Measurements from ENCODE around the gene INPP1.

INPP1 gene

DNA sequence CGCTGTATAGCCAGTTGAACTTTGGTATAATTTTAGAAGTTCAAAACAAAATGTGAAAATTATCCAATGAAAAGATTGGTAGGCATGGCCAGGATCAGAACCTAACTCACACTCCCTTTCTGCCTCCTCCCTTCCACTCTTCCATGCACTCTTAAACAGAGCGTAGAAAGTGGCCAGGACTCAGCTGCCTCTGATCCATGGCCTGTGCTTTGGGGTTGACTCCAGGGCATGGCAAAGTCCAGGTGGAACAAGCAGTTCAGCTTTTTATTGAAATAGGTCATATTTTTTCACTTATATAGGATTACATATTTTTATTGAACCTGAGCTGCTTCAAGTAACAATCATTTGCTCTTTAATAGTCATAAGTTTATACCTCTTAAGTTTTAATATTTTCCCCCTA, 26.2 kb downstream of the INPP1 start:
- H3K27me3 ChIP-seq (replicated peaks in 2 of 5; ENCODE audit: control insufficient read depth in 4 of 5, insufficient read depth in 5 of 5, low read length in 4 of 5), result no peaks in the 10 kb centered on the region
- H3K4me3 ChIP-seq (ENCODE audit: control insufficient read depth in 1 of 7, extremely low read depth in 1 of 7, insufficient read depth in 4 of 7, low read depth in 2 of 7, low read length in 6 of 7), result no peak overlapping the region
- no peaks in the 10 kb centered on the region for H3K4me1 ChIP-seq (ENCODE audit: control extremely low read depth in 1 of 4, control insufficient read depth in 4 of 4, insufficient read depth in 4 of 4, low read length in 3 of 4)
- H3K27ac ChIP-seq (ENCODE audit: insufficient read depth in 1 of 2, low read depth in 1 of 2, low read length in 2 of 2, poor library complexity in 1 of 2, severe bottlenecking in 2 of 2), result no peak overlapping the region
- DNase-seq, result no peak
- no peaks in the 10 kb centered on the region for H3K9me3 ChIP-seq (ENCODE audit: control extremely low read depth in 1 of 5, control insufficient read depth in 4 of 5, insufficient read depth in 2 of 5, low read depth in 1 of 5, low read length in 4 of 5)
- POLR2A ChIA-PET, result no interaction called here
- 100% methylated on average over 1 of the region's 2 CpGs for WGBS (ENCODE audit: insufficient coverage)
- CTCF ChIA-PET, result interaction anchor here (0.9 to 1.9 kb wide), 7 partner anchors 10 to 281 kb away, joined by 3 to 8 read pairs (median 4); no protein-coding TSS in a partner anchor
- peaks cover 0 to 22% (median 5%) of the 10 kb centered on the region in 4 experiments for H3K36me3 ChIP-seq (ENCODE audit: control insufficient read depth in 4 of 4, insufficient read depth in 4 of 4, low read length in 3 of 4)

DNA sequence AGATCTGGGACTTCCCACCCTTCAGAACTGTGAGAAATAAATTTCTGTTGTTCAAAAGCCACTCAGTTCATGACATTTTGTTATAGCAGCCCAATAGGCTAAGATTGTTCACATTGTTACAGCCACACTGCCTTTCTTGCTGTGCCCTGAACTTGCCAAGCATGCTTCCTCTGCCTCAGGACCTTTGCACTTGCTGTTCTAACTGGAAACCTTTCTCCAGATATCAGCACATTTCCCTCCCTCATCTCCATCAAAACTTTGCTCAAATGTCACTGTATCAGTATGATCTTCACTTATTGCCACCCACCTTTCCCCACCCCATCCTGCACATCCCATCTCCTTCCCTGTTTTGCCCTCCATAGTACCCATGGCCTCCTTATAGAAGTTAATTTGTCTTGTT, 32.7 kb downstream of the INPP1 start:
- Histone ChIP-seq H3K27ac (ENCODE audit: insufficient read depth in 1 of 2, low read depth in 1 of 2, low read length in 2 of 2, poor library complexity in 1 of 2, severe bottlenecking in 2 of 2) (no peak overlapping the region), H3K27me3 (replicated peaks in 2 of 5; ENCODE audit: control insufficient read depth in 4 of 5, insufficient read depth in 5 of 5, low read length in 4 of 5) (no peaks in the 10 kb centered on the region), H3K4me1 (ENCODE audit: control extremely low read depth in 1 of 4, control insufficient read depth in 4 of 4, insufficient read depth in 4 of 4, low read length in 3 of 4) (peaks cover 0 to 6% (median 1%) of the 10 kb centered on the region in 4 experiments), H3K4me3 (ENCODE audit: control insufficient read depth in 1 of 7, extremely low read depth in 1 of 7, insufficient read depth in 4 of 7, low read depth in 2 of 7, low read length in 6 of 7) (no peak overlapping the region), H3K9me3 (ENCODE audit: control extremely low read depth in 1 of 5, control insufficient read depth in 4 of 5, insufficient read depth in 2 of 5, low read depth in 1 of 5, low read length in 4 of 5) (no peaks in the 10 kb centered on the region), H3K36me3 (ENCODE audit: control insufficient read depth in 4 of 4, insufficient read depth in 4 of 4, low read length in 3 of 4) (peaks cover 0 to 3% (median 0%) of the 10 kb centered on the region in 4 experiments)
- ChIA-PET POLR2A (no interaction called here), CTCF (interaction anchor here (0.8 to 1.8 kb wide), 5 partner anchors 9 to 716 kb away, joined by 3 to 9 read pairs (median 3); no protein-coding TSS in a partner anchor)
- no peak for DNase-seq

DNA sequence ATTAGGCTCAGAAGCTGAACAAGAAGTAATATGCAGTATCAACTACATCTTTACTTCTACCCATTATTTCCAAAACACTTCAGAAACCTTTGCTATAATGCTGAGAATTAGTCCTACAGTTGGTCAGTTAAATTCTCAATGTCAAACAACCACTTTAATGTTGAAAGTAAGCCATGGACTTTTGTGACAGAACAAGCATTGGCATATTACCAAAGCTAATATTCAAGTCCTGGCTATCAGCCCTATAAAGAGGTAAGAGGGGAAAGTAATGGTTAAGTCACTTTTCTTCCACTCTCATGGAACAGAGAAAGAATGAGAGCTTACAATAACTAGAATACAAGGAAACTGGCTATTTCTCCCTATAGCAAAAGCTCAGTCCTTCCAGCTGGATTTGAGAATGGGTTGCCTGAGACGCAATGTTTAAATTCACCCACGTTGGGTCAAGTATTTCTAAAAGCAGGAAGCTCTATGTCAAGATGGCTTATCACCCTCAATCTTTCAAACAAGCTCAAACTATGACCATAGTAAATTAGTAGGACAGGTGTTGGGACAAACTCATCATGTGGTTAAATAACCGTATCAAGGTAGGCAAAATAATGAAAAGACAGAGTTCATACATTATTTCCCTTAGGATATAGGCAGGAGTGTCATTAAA, 33.3 kb downstream of the INPP1 start:
- no peak for DNase-seq
- Histone ChIP-seq H3K27ac (ENCODE audit: insufficient read depth in 1 of 2, low read depth in 1 of 2, low read length in 2 of 2, poor library complexity in 1 of 2, severe bottlenecking in 2 of 2) (no peak overlapping the region), H3K36me3 (ENCODE audit: control insufficient read depth in 4 of 4, insufficient read depth in 4 of 4, low read length in 3 of 4) (no peaks in the 10 kb centered on the region), H3K4me3 (ENCODE audit: control insufficient read depth in 1 of 7, extremely low read depth in 1 of 7, insufficient read depth in 4 of 7, low read depth in 2 of 7, low read length in 6 of 7) (no peak overlapping the region), H3K9me3 (ENCODE audit: control extremely low read depth in 1 of 5, control insufficient read depth in 4 of 5, insufficient read depth in 2 of 5, low read depth in 1 of 5, low read length in 4 of 5) (no peaks in the 10 kb centered on the region), H3K4me1 (ENCODE audit: control extremely low read depth in 1 of 4, control insufficient read depth in 4 of 4, insufficient read depth in 4 of 4, low read length in 3 of 4) (peaks cover 0 to 10% (median 2%) of the 10 kb centered on the region in 4 experiments), H3K27me3 (replicated peaks in 2 of 5; ENCODE audit: control insufficient read depth in 4 of 5, insufficient read depth in 5 of 5, low read length in 4 of 5) (no peaks in the 10 kb centered on the region)
- WGBS (ENCODE audit: insufficient coverage), result 100% methylated on average over 2 of the region's 3 CpGs
- CTCF ChIA-PET, result interaction anchor here (0.8 to 1.8 kb wide), 6 partner anchors 9 to 716 kb away, joined by 3 to 9 read pairs (median 3); no protein-coding TSS in a partner anchor
- POLR2A ChIA-PET, result no interaction called here

DNA sequence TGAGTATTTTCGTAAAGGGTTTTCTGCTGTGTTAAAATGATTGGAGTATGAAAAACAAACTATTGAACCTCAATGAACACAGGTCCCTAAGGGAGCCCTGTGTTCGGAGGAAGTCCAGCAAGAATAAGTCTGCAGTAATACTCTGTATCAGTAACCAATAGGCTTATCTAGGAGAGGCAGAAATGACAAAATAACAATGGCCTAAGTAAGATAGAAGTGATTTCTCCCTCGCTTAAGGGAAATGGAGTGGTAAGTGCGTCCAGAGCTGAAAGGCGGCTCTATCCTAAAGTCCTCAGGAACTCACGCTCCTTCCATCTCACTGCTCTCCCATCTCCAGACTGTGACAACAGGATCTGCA, 35.5 kb downstream of the INPP1 start:
- no peaks in the 10 kb centered on the region for H3K36me3 ChIP-seq (ENCODE audit: control insufficient read depth in 4 of 4, insufficient read depth in 4 of 4, low read length in 3 of 4)
- no peak overlapping the region for H3K27ac ChIP-seq (ENCODE audit: insufficient read depth in 1 of 2, low read depth in 1 of 2, low read length in 2 of 2, poor library complexity in 1 of 2, severe bottlenecking in 2 of 2)
- DNase-seq, result no peak
- H3K27me3 ChIP-seq (replicated peaks in 2 of 5; ENCODE audit: control insufficient read depth in 4 of 5, insufficient read depth in 5 of 5, low read length in 4 of 5), result no peaks in the 10 kb centered on the region
- no peak overlapping the region for H3K4me3 ChIP-seq (ENCODE audit: control insufficient read depth in 1 of 7, extremely low read depth in 1 of 7, insufficient read depth in 4 of 7, low read depth in 2 of 7, low read length in 6 of 7)
- CTCF ChIA-PET, result interaction anchor here (6.0 kb wide), 1 partner anchor 133 kb away, joined by 44 read pairs; no protein-coding TSS in a partner anchor
- 100% methylated on average over 2 of the region's 6 CpGs for WGBS (ENCODE audit: insufficient coverage)
- H3K4me1 ChIP-seq (ENCODE audit: control extremely low read depth in 1 of 4, control insufficient read depth in 4 of 4, insufficient read depth in 4 of 4, low read length in 3 of 4), result peaks cover 0 to 10% (median 2%) of the 10 kb centered on the region in 4 experiments
- POLR2A ChIA-PET, result no interaction called here
- no peaks in the 10 kb centered on the region for H3K9me3 ChIP-seq (ENCODE audit: control extremely low read depth in 1 of 5, control insufficient read depth in 4 of 5, insufficient read depth in 2 of 5, low read depth in 1 of 5, low read length in 4 of 5)

DNA sequence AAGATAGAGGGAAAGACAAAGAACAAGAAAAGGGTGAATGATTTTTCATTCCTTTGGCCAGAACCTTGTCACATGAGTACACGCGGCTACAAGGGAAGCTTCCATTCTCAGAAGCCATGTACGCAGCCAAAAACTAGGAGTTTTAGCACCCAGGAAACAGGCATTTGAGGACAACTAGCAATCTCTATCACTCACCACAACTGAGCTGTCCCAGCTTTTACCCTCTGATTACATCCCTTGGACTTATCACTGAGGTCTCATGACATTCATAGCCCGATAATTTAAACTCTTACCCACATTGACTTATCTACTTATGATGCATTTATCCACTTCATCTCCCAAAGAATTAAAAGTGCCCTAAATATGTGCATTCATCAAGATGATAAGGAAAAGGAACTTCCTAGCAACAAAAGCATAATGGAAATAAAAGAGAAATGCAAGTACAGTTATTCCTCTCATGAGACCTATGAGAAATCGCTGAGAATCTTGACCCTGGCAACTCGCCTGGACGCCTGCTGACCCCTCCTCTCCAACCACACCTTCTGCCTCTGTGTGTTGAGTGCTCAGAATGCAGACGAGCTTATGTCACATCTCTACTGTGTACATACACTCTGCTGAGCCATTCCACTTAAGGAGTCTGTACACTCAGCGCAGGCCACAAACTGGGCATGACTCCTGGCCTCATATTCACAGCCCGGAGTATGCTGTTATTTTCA, 36.0 kb downstream of the INPP1 start:
- POLR2A ChIA-PET, result no interaction called here
- CTCF ChIA-PET, result interaction anchor here (1.7 to 6.0 kb wide), 2 partner anchors 101 to 132 kb away, joined by 5 to 44 read pairs; no protein-coding TSS in a partner anchor

DNA sequence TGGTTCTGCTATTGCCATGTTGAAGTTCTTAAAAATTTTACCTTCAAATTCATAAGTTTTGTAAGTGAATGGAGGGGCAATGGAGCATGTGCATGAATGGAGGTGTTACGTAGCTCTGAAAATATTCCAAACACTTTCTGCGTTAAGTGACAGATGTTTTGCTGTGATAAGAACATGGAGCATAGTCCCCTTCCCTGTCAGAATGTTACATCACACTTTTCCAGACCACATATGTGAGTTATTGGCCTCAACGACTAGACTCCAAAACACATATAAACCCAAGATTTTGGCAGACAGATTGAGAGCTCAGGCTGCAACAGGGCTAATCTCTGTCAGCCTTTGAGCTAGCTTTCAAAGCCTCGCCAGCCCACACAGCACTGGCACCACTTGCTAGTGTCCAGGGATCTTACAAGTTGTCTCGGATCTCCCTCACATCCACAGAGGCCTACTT, 37.6 kb downstream of the INPP1 start:
- ChIA-PET CTCF (interaction anchor here (1.2 to 6.0 kb wide), 3 partner anchors 26 to 131 kb away, joined by 3 to 44 read pairs (median 5); no protein-coding TSS in a partner anchor), POLR2A (interaction anchor here (0.6 to 1.7 kb wide), 2 partner anchors 26 to 134 kb away, joined by 3 to 4 read pairs; no protein-coding TSS in a partner anchor)
- H3K27ac ChIP-seq (ENCODE audit: insufficient read depth in 1 of 2, low read depth in 1 of 2, low read length in 2 of 2, poor library complexity in 1 of 2, severe bottlenecking in 2 of 2), result no peak overlapping the region
- no peaks in the 10 kb centered on the region for H3K9me3 ChIP-seq (ENCODE audit: control extremely low read depth in 1 of 5, control insufficient read depth in 4 of 5, insufficient read depth in 2 of 5, low read depth in 1 of 5, low read length in 4 of 5)
- no peak overlapping the region for H3K4me3 ChIP-seq (ENCODE audit: control insufficient read depth in 1 of 7, extremely low read depth in 1 of 7, insufficient read depth in 4 of 7, low read depth in 2 of 7, low read length in 6 of 7)
- no peaks in the 10 kb centered on the region for H3K36me3 ChIP-seq (ENCODE audit: control insufficient read depth in 4 of 4, insufficient read depth in 4 of 4, low read length in 3 of 4)
- peaks cover 0 to 10% (median 2%) of the 10 kb centered on the region in 4 experiments for H3K4me1 ChIP-seq (ENCODE audit: control extremely low read depth in 1 of 4, control insufficient read depth in 4 of 4, insufficient read depth in 4 of 4, low read length in 3 of 4)
- no peaks in the 10 kb centered on the region for H3K27me3 ChIP-seq (replicated peaks in 2 of 5; ENCODE audit: control insufficient read depth in 4 of 5, insufficient read depth in 5 of 5, low read length in 4 of 5)
- 25% methylated on average over 2 of the region's 5 CpGs for WGBS (ENCODE audit: insufficient coverage)
- DNase-seq, result peak; percentile 67 to 92 (median 87)

More for the DNA sequence above, 36.0 kb downstream of the INPP1 start:
- H3K27ac ChIP-seq (ENCODE audit: insufficient read depth in 1 of 2, low read depth in 1 of 2, low read length in 2 of 2, poor library complexity in 1 of 2, severe bottlenecking in 2 of 2), result no peak overlapping the region
- H3K27me3 ChIP-seq (replicated peaks in 2 of 5; ENCODE audit: control insufficient read depth in 4 of 5, insufficient read depth in 5 of 5, low read length in 4 of 5), result no peaks in the 10 kb centered on the region
- no peaks in the 10 kb centered on the region for H3K36me3 ChIP-seq (ENCODE audit: control insufficient read depth in 4 of 4, insufficient read depth in 4 of 4, low read length in 3 of 4)
- peaks cover 0 to 10% (median 2%) of the 10 kb centered on the region in 4 experiments for H3K4me1 ChIP-seq (ENCODE audit: control extremely low read depth in 1 of 4, control insufficient read depth in 4 of 4, insufficient read depth in 4 of 4, low read length in 3 of 4)
- H3K9me3 ChIP-seq (ENCODE audit: control extremely low read depth in 1 of 5, control insufficient read depth in 4 of 5, insufficient read depth in 2 of 5, low read depth in 1 of 5, low read length in 4 of 5), result no peaks in the 10 kb centered on the region
- H3K4me3 ChIP-seq (ENCODE audit: control insufficient read depth in 1 of 7, extremely low read depth in 1 of 7, insufficient read depth in 4 of 7, low read depth in 2 of 7, low read length in 6 of 7), result no peak overlapping the region
- WGBS (ENCODE audit: insufficient coverage), result 99% methylated on average over 9 of the region's 10 CpGs
- DNase-seq, result no peak

DNA sequence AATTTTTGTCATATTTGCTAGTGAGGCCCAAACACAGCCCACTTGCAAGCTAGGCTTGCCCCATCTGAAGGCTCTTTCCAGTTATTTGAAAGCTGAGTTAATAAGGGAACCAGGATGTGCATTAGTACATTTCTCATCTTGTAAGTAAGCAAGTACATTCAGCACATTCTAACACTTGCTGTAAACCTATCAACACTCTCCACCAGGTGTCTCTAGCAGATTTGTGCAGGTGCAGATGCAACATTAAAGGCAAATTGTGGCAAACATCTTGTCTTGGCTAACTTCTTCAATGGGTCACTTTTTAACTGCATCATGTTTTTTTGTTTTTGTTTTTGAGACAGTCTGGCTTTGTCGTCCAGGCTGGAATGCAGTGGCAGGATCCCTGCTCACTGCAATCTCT, 39.5 kb downstream of the INPP1 start:
- DNase-seq, result peak; percentile 77 to 82 (median 80)
- no peak overlapping the region for H3K4me3 ChIP-seq (ENCODE audit: control insufficient read depth in 1 of 7, extremely low read depth in 1 of 7, insufficient read depth in 4 of 7, low read depth in 2 of 7, low read length in 6 of 7)
- CTCF ChIA-PET, result interaction anchor here (0.7 to 6.0 kb wide), 9 partner anchors 9 to 129 kb away, joined by 3 to 44 read pairs (median 4); no protein-coding TSS in a partner anchor

More for the DNA sequence above, 39.5 kb downstream of the INPP1 start:
- no peaks in the 10 kb centered on the region for H3K36me3 ChIP-seq (ENCODE audit: control insufficient read depth in 4 of 4, insufficient read depth in 4 of 4, low read length in 3 of 4)
- POLR2A ChIA-PET, result no interaction called here
- H3K27ac ChIP-seq (ENCODE audit: insufficient read depth in 1 of 2, low read depth in 1 of 2, low read length in 2 of 2, poor library complexity in 1 of 2, severe bottlenecking in 2 of 2), result no peak overlapping the region
- H3K4me1 ChIP-seq (ENCODE audit: control extremely low read depth in 1 of 4, control insufficient read depth in 4 of 4, insufficient read depth in 4 of 4, low read length in 3 of 4), result peaks cover 0 to 10% (median 2%) of the 10 kb centered on the region in 4 experiments
- WGBS (ENCODE audit: insufficient coverage), result 70% methylated on average over 1 of the region's 1 CpG
- H3K9me3 ChIP-seq (ENCODE audit: control extremely low read depth in 1 of 5, control insufficient read depth in 4 of 5, insufficient read depth in 2 of 5, low read depth in 1 of 5, low read length in 4 of 5), result no peaks in the 10 kb centered on the region
- no peaks in the 10 kb centered on the region for H3K27me3 ChIP-seq (replicated peaks in 2 of 5; ENCODE audit: control insufficient read depth in 4 of 5, insufficient read depth in 5 of 5, low read length in 4 of 5)

All from common myeloid progenitor, CD34-positive (primary cell).